Thyroid gland (tissue), 4 donors: ENCODE data around the gene CORO1C.

Experiments
- POLR2A ChIP-seq, 2 donors: fragments of 450-650 bp; IDR thresholded peaks; one replicate each; pipeline ENCODE4 v1.6.1; 2017; ENCODE audit warnings: antibody characterized with exemption in 2 of 2, mild to moderate bottlenecking in 2 of 2, moderate library complexity in 1 of 2
- TF ChIP-seq, protein P1 (sequence below), 6 experiments: fragments of 200-600 bp in 3 of 6; fragments of 450-650 bp in 3 of 6; sonication (generic) in 3 of 6; IDR thresholded peaks; one replicate each; pipeline ENCODE4 v1.5.1; 2016 to 2019; ENCODE audit warnings: antibody characterized with exemption in 6 of 6, mild to moderate bottlenecking in 2 of 6, inconsistent platforms in 1 of 6, moderate library complexity in 1 of 6

DNA sequence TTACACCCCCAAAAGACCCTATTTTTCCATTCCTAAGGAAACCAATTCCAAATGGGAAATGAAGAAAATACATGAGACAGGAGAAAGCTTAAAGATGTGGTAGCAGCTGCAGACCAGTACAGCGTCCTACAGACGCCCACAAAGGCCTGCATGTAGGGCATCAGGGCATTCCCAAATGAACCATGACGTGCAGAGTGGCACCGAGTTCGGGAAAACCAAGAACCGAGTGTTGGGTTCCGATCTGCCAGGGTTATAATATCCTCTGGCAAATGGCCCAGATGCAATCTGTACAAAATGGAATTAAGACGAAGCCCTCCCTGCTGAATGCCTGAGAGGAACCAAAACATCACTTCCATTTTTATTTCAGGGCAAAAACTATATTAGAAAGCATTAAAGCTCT, 63.3 kb downstream of the CORO1C start:
- TF ChIP-seq, protein P1, sequence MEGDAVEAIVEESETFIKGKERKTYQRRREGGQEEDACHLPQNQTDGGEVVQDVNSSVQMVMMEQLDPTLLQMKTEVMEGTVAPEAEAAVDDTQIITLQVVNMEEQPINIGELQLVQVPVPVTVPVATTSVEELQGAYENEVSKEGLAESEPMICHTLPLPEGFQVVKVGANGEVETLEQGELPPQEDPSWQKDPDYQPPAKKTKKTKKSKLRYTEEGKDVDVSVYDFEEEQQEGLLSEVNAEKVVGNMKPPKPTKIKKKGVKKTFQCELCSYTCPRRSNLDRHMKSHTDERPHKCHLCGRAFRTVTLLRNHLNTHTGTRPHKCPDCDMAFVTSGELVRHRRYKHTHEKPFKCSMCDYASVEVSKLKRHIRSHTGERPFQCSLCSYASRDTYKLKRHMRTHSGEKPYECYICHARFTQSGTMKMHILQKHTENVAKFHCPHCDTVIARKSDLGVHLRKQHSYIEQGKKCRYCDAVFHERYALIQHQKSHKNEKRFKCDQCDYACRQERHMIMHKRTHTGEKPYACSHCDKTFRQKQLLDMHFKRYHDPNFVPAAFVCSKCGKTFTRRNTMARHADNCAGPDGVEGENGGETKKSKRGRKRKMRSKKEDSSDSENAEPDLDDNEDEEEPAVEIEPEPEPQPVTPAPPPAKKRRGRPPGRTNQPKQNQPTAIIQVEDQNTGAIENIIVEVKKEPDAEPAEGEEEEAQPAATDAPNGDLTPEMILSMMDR (IDR thresholded peaks at IDR 0.05) = no peak
- TF ChIP-seq POLR2A (IDR thresholded peaks at IDR 0.05) = no peak
